Measurements from ENCODE around the gene SKA1. TPM values are rescaled to one million over a fixed set of nuclear protein-coding genes. Genes with fewer than 3 reads are reported as not detected.

SKA1 gene, protein sequence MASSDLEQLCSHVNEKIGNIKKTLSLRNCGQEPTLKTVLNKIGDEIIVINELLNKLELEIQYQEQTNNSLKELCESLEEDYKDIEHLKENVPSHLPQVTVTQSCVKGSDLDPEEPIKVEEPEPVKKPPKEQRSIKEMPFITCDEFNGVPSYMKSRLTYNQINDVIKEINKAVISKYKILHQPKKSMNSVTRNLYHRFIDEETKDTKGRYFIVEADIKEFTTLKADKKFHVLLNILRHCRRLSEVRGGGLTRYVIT
- total RNA-seq, result 10 to 100 TPM; 31.5 to 32.1 TPM

DNA sequence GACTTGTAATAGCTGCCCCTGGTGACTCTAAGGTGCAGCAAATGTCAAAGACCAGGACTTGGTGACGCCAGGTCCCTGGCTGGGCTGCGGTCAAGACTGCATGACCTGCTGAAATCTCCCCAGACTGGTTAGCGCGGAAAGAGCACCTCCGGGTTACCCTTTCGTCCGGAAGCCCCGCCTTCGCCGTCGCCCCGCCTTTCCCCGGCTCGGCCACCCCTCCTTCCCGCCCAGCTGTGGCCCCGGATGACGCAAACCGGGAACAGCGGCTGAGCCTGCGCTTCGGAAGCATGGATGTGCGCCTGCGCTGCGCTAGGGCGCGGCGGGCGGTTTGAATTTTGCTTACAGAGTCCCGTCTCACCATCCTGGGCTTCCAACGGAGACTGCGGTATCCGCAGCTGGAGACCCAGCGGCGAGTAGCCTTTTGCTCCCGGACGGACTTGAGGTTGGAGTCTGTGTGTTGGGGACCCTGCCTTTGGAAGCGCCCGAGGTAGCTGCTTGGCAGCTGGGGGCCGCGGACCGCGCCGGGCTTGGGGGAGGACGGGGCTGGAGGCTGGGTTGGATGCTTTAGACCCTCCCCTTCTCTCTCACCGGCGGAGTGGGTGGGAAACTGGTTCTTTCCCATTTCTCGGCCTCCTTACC lies at the start of gene SKA1:
Gene SKA1 (plus strand): TSS at position 294 of the 639 bp plus-strand sequence. CDS start 785 bp downstream, outside the sequence.
- POLR2A ChIA-PET, result interaction anchor here (0.6 to 1.0 kb wide), 2 partner anchors 13 to 1595 kb away, joined by 3 to 4 read pairs; no protein-coding TSS in a partner anchor
- CTCF ChIA-PET, result interaction anchor here (1.3 kb wide), 1 partner anchor 18 kb away, joined by 4 read pairs; no protein-coding TSS in a partner anchor

GRCh38 chr18:50327983-50328382 lies 46.9 kb upstream of the SKA1 start:
- CTCF ChIA-PET, result interaction anchor here (0.6 kb wide), 1 partner anchor 314 kb away, joined by 3 read pairs; no protein-coding TSS in a partner anchor
- POLR2A ChIA-PET, result no interaction called here

DNA sequence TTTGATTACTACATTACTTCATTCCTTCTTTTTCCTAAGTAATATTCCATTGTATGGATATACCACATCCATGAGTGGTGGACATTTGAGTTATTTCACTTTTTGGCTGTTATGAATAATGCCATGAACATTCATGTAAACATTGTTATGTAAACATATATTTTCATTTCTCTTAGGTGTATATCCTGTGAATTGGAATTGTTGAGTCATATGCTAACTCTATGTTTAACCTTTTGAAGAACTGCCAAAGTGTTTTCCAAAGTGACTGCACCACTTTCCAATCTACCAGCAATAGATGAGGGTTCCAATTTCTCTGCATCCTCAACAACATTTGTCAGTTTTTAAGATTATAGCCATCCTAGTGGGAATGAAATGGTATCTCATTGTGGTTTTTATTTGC lies 44.7 kb upstream of the SKA1 start:
- CTCF ChIA-PET, result no interaction called here
- POLR2A ChIA-PET, result no interaction called here

DNA sequence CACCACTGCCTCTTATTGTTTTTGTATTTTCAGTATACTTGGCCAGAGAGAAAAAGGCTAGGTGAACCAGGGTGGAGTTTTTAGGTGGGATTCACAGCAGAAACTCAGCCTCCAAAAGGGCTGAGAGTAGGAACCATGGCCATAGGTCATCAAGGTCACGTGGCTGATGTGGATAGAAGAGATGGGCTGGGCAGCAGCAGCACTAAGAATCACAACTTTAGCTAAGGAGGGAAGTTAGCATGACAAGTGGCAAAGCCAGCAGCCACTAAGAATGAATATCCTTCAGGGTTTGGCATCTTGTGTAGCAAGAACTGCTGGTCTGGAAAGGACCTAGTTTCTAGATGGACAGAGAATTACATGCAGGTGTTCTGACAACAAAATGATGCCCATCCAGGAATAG lies 43.2 kb upstream of the SKA1 start:
- POLR2A ChIA-PET, result no interaction called here
- CTCF ChIA-PET, result no interaction called here

DNA sequence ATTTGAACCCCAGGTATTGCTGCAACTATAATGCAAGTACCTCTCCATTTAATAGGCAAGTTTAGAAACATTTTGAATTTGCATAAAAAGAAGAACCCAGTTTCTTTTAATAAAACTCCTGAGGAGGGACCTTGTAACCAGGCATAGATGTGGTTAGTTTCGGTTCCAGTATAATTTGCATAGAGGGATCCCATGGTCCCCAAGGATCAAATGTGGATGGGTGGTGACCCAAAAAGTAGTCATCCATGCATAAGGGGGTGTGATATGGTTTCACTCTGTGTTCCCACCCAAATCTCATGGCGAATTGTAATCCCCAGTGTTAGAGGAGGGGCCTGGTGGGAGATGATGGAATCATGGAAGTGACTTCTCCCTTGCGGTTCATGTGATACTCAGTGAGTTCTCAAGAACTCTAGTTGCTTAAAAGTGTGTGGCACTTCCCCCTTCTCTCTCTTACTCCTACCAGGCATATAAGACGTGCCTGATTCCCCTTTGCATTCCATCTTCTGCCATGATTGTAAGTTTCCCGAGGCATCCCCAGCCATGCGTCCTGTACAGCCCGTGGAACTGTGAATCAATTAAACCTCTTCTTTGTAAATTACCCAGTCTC lies 40.2 kb upstream of the SKA1 start:
- POLR2A ChIA-PET, result no interaction called here
- CTCF ChIA-PET, result no interaction called here

DNA sequence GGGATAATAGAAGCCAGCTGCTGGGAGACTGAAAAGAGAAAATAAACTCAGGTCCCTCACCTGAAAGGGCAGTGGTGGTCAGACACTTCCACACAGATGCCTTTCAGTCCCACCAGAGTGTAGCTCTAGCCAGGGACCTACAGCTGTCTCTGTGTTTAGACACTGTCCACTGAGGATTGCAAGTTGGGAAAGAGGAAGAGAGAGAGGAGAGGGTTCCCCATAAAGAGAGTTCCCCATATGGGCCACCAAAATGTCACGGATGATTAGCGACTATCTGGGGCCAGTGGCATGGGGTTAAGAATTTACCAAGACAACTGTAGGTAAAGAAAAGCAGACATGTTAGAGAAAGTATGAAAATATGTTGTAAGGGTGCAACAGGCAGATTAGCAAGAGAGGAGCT lies 36.7 kb upstream of the SKA1 start:
- POLR2A ChIA-PET, result no interaction called here
- CTCF ChIA-PET, result interaction anchor here (1.6 kb wide), 1 partner anchor 19 kb away, joined by 3 read pairs; no protein-coding TSS in a partner anchor

DNA sequence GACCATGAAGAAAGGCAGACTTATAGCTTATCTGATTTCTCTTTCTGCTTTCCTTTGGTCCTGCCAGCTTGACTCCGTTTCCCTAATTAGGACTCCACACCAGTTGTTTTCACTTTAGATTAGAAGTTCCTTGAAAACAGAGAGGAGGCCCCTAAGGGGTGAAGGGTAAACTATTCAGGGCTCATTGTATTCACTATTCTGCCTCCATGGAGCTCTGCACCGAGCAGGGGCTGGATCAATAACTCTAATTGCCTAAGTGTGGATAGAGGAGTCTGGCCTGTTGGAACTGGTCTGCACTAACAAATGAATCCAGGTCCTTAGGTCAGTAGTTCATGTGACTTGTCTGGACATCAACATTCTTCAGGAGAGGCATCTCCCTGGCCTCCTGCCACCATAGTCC lies 36.1 kb upstream of the SKA1 start:
- POLR2A ChIA-PET, result no interaction called here
- CTCF ChIA-PET, result interaction anchor here (1.6 kb wide), 1 partner anchor 18 kb away, joined by 3 read pairs; no protein-coding TSS in a partner anchor

DNA sequence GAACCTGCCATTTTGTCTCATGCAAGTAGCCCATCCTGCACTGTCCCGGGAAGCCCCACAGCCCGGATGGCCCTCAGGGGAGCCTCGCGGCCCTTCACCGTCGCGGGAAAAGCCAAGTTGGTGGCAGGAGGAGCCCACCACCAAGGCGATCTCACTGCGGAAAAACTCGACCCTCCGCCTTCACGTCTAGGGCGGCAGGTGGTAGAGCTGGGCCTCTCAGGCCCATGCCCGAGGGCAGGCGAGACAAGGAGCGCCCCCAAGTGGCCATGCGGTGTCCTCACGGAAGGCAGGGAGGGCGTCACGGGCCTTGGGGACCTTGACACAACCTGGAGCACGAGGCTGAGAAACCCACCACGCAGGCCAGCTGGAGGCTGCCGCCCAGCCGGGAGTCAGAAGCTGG lies 34.8 kb upstream of the SKA1 start:
- ChIA-PET POLR2A (no interaction called here), CTCF (interaction anchor here (1.5 kb wide), 1 partner anchor 32 kb away, joined by 3 read pairs; no protein-coding TSS in a partner anchor)

GRCh38 chr18:50341443-50341842 lies 33.4 kb upstream of the SKA1 start:
- ChIA-PET POLR2A (no interaction called here), CTCF (interaction anchor here (0.6 kb wide), 1 partner anchor 18 kb away, joined by 4 read pairs; no protein-coding TSS in a partner anchor)

DNA sequence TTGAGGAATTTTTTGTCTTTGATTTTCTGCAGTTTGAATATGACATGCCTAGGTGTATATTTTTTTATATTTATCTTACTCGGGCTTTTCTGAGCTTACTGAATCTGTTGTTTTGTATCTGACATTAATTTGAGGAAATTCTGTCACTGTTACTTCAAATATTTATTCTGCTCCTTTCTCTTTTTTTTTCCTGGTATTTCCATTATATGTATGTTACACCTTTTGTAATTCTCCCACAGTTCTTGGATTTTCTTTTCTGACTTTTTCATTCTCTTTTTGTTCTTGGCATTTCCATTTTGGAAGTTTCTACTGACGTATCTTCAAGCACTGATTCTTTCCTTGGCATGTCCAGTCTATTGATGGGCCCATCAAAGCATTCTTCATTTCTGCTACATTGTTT lies 24.1 kb upstream of the SKA1 start:
- ChIA-PET CTCF (no interaction called here), POLR2A (no interaction called here)

DNA sequence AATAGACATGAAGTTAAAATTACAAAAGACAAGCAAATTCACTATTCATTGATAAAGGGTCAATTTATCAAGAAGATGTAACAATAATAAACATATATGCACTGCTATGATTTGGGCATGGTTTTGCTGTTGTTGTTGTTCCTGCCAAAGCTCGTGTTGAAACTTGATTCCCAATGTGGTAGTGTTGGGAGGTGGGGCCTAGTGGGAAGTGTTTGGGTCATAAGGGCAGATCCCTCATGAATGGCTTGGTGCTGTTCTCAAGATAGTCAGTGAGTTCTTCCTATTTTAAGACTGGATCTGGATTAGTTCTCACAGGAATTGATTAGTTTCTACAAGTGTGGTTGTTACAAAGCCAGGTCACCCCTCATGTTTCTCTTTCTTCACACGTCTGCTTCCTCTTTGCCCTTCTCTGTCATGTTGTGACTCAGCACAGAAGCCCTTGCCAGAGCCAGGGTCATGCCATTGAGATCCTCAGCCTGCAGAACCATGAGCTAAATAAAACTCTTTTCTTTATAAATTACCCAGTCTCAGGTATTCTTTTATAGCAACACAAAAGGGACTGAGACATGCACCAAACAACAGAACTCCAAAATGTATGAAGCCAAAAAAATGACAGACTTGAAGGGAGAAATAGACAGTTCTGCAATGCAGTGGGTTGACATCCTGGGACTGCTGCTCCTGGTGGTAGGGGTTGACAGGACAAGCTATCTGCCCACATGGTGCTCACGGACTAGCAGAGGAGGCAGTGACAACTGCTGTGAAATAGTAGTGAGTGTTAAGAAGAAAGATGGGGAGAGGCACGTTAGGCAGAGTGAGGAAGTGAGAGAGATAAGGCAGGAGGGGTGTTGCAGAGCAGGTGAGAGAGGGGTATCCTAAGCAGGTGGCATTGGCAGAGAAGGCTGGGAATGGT lies 18.6 kb upstream of the SKA1 start:
- CTCF ChIA-PET, result interaction anchor here (0.7 to 2.0 kb wide), 9 partner anchors 17 to 837 kb away, joined by 3 to 20 read pairs (median 4); partner anchors contain the start of gene SKA1
- POLR2A ChIA-PET, result no interaction called here

DNA sequence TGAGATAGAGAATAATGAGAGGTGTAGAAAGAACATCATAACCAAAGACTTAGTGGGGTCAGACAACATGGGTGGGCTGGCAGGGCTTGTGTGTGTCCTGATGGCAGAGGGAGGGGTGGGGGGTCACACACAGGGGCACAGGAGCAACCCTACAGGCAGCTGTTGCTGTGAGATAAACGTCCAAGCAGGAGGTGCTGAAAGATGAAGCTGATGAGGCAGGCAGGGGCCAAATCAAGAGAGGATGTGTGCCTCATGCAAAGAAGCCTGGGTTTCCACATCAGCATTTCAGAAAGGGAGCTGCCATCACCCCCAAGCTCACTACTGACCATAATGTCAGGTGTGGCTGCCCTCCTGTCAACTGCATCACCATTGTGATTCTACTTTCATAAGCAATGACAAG lies 16.0 kb upstream of the SKA1 start:
- CTCF ChIA-PET, result interaction anchor here (0.7 kb wide), 1 partner anchor 17 kb away, joined by 4 read pairs; no protein-coding TSS in a partner anchor
- POLR2A ChIA-PET, result no interaction called here

DNA sequence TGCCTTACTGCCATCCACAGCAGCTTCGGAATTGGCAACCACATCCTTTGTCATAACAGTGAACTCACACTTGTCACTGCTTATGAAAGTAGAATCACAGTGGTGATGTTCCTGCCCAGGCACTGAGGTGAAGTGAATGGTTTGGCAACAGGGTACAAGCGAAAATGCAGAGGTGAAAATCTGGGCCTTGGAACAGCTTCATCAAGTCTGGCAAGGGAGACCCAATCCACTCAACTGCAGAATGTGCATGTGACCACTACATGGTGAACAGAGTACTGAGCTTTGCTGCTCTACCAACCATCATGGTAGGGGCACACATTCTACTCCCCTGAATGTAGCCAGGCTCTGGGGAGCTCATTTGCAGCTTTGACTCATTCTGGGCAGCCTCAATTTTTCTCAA lies 15.0 kb upstream of the SKA1 start:
- ChIA-PET CTCF (interaction anchor here (0.6 kb wide), 1 partner anchor 141 kb away, joined by 3 read pairs; no protein-coding TSS in a partner anchor), POLR2A (no interaction called here)

GRCh38 chr18:50360611-50361010 lies 14.2 kb upstream of the SKA1 start:
- POLR2A ChIA-PET, result no interaction called here

GRCh38 chr18:50369672-50370071 lies 5.2 kb upstream of the SKA1 start:
- POLR2A ChIA-PET, result no interaction called here
- CTCF ChIA-PET, result no interaction called here

More at GRCh38 chr18:50360611-50361010, 14.2 kb upstream of the SKA1 start:
- CTCF ChIA-PET, result no interaction called here

DNA sequence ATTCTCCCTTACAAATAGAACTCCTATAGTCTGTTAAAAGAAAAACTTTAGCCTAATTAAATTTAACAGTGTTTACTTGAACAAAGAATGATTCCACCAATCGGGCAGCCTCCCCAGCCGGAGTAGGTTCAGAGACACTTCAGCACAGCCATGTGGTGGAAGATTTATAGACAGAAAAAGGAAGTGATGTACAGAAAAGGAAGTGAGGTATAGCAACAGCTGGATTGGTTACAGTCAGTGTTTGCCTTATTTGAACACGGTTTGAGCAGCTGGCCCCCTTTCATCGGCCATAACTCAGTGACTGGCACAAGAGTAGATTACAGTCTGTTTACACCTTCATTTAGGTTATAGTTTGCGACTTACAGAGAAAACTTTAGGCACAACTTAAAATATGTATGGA lies 2.1 kb upstream of the SKA1 start:
- CTCF ChIA-PET, result no interaction called here
- POLR2A ChIA-PET, result no interaction called here

DNA sequence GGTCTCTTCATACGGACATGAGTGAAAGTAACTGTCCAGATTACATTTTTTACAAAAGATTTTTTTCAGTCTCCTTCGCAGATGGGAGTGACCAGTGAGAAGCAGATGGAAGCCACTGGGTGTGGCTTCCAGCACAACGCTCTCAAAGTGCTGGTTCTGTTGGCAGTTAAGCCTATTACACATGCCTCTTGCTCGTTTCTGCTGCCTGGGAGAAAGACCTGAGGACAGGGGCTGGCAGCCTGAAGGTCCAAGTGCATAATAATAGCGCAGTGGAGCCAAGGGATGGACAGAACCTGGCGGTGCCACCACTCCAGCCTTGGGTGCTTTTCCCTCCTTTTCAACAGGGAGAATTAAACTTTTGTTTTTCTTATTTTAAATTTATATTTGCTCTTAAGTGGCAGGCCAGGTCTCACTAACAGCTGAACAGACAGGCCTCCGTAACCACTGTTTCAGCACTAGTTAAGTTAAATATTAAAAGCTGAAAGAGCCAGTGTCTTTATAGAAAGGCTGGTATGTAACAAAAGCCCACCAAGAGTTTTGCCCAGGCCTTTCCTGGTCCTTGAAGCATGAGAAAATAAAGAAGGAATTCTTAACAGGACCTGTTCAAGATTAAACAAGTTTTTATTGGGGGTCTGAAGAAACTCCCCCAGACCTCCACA lies 1.2 kb upstream of the SKA1 start:
- POLR2A ChIA-PET, result no interaction called here
- CTCF ChIA-PET, result interaction anchor here (1.3 kb wide), 1 partner anchor 17 kb away, joined by 4 read pairs; no protein-coding TSS in a partner anchor

- ChIA-PET POLR2A (interaction anchor here (1.0 kb wide), 1 partner anchor 14 kb away, joined by 4 read pairs; no protein-coding TSS in a partner anchor), CTCF (interaction anchor here (1.3 kb wide), 1 partner anchor 17 kb away, joined by 4 read pairs; no protein-coding TSS in a partner anchor)
Observed at GRCh38 chr18:50374220-50374752, 560 bp upstream of the SKA1 start.

Data from activated CD8-positive, alpha-beta memory T cell treated with anti-CD3 and anti-CD28 coated beads for 36 hours (primary cell).